ENCODE measurements around the gene PPP6R3.

GRCh38 chr11:68433541-68433940, 27.0 kb upstream of the PPP6R3 start:
- no peak for TF ChIP-seq CTCF (IDR thresholded peaks at IDR 0.05; ENCODE audit: extremely low read depth in 1 of 2, insufficient read depth in 1 of 2, low read depth in 1 of 2, low read length in 2 of 2)
- no peak for TF ChIP-seq EZH2 (IDR thresholded peaks at IDR 0.05; ENCODE audit: borderline replicate concordance, low read depth, low read length, severe bottlenecking)
- TF ChIP-seq POLR2A (IDR thresholded peaks at IDR 0.05; ENCODE audit: low read depth, low read length): no peak
- TF ChIP-seq GATA2 (IDR thresholded peaks at IDR 0.05; ENCODE audit: insufficient read depth, insufficient read length, low read depth, low read length): no peak

Data from endothelial cell of umbilical vein (primary cell).